Measurements from ENCODE around the gene SLC16A10. TPM values are rescaled to one million over a fixed set of nuclear protein-coding genes. Genes with fewer than 3 reads are reported as not detected.

SLC16A10 gene
- polyA plus RNA-seq, 1 experiment: not detected

- Histone ChIP-seq H3K27ac (ENCODE audit: low read depth, low read length) (no peak overlapping the region), H3K4me3 (ENCODE audit: low read depth, low read length) (no peak overlapping the region), H3K9me3 (ENCODE audit: control insufficient read depth, insufficient read depth, low read length) (no peaks in the 10 kb centered on the region), H3K27me3 (ENCODE audit: control insufficient read depth, insufficient read depth, low read length) (no peaks in the 10 kb centered on the region)
- POLR2A ChIA-PET: no interaction called here
- DNase-seq (ENCODE audit: low read depth, low spot score): no peak
- no peak for TF ChIP-seq CTCF (IDR thresholded peaks at IDR 0.05; ENCODE audit: low read depth, low read length)
- CTCF ChIA-PET: no interaction called here
These were observed 70.1 kb downstream of the SLC16A10 start for GRCh38 chr6:111157412-111157811.

GRCh38 chr6:111159633-111160032 is 72.3 kb downstream of the SLC16A10 start:
- Histone ChIP-seq H3K4me3 (ENCODE audit: low read depth, low read length) (no peak overlapping the region), H3K9me3 (ENCODE audit: control insufficient read depth, insufficient read depth, low read length) (peaks cover 2% of the 10 kb centered on the region; the same call in 1 of the 2 replicates), H3K27me3 (ENCODE audit: control insufficient read depth, insufficient read depth, low read length) (no peaks in the 10 kb centered on the region), H3K27ac (ENCODE audit: low read depth, low read length) (no peak overlapping the region)
- POLR2A ChIA-PET: no interaction called here
- TF ChIP-seq CTCF (IDR thresholded peaks at IDR 0.05; ENCODE audit: low read depth, low read length): no peak
- CTCF ChIA-PET: no interaction called here
- DNase-seq (ENCODE audit: low read depth, low spot score): no peak

GRCh38 chr6:111161650-111162049 is 74.3 kb downstream of the SLC16A10 start:
- DNase-seq (ENCODE audit: low read depth, low spot score): no peak
- H3K27ac ChIP-seq (ENCODE audit: low read depth, low read length): no peak overlapping the region
- no peaks in the 10 kb centered on the region for H3K27me3 ChIP-seq (ENCODE audit: control insufficient read depth, insufficient read depth, low read length)
- H3K4me3 ChIP-seq (ENCODE audit: low read depth, low read length): no peak overlapping the region
- ChIA-PET CTCF (no interaction called here), POLR2A (no interaction called here)
- no peak for TF ChIP-seq CTCF (IDR thresholded peaks at IDR 0.05; ENCODE audit: low read depth, low read length)
- peaks cover 2% of the 10 kb centered on the region; the same call in 1 of the 2 replicates for H3K9me3 ChIP-seq (ENCODE audit: control insufficient read depth, insufficient read depth, low read length)

GRCh38 chr6:111162504-111162903 is 75.2 kb downstream of the SLC16A10 start:
- H3K27me3 ChIP-seq (ENCODE audit: control insufficient read depth, insufficient read depth, low read length): no peaks in the 10 kb centered on the region
- no peak for TF ChIP-seq CTCF (IDR thresholded peaks at IDR 0.05; ENCODE audit: low read depth, low read length)
- H3K4me3 ChIP-seq (ENCODE audit: low read depth, low read length): no peak overlapping the region
- peaks cover 2% of the 10 kb centered on the region; the same call in 1 of the 2 replicates for H3K9me3 ChIP-seq (ENCODE audit: control insufficient read depth, insufficient read depth, low read length)
- POLR2A ChIA-PET: interaction anchor here (0.6 kb wide), 1 partner anchor 200 kb away, joined by 3 read pairs; no protein-coding TSS in a partner anchor
- no peak for DNase-seq (ENCODE audit: low read depth, low spot score)
- CTCF ChIA-PET: interaction anchor here (0.6 kb wide), 1 partner anchor 307 kb away, joined by 6 read pairs; no protein-coding TSS in a partner anchor
- H3K27ac ChIP-seq (ENCODE audit: low read depth, low read length): no peak overlapping the region

GRCh38 chr6:111171577-111172400 is 84.5 kb downstream of the SLC16A10 start:
- Histone ChIP-seq H3K4me3 (ENCODE audit: low read depth, low read length) (no peak overlapping the region), H3K27me3 (ENCODE audit: control insufficient read depth, insufficient read depth, low read length) (peaks cover 7% of the 10 kb centered on the region), H3K9me3 (ENCODE audit: control insufficient read depth, insufficient read depth, low read length) (no peaks in the 10 kb centered on the region), H3K27ac (ENCODE audit: low read depth, low read length) (no peak overlapping the region)
- TF ChIP-seq CTCF (IDR thresholded peaks at IDR 0.05; ENCODE audit: low read depth, low read length): no peak
- CTCF ChIA-PET: interaction anchor here (1.7 kb wide), 1 partner anchor 14 kb away, joined by 6 read pairs; no protein-coding TSS in a partner anchor
- POLR2A ChIA-PET: interaction anchor here (0.6 kb wide), 1 partner anchor 261 kb away, joined by 3 read pairs; no protein-coding TSS in a partner anchor
- DNase-seq (ENCODE audit: low read depth, low spot score): no peak

All from AG04450 (cell line).